Spinal cord (tissue), 10 donors: Measurements from ENCODE around the gene ZCCHC7. TPM values are rescaled to one million over a fixed set of nuclear protein-coding genes. Genes with fewer than 3 reads are reported as not detected.

Experiments
- DNase-seq, 6 donors: peaks; one replicate each; pipeline versions ENCODE4 v3.0.0 to v3.0.0-alpha.2; 2013 to 2015; ENCODE audit warnings: low spot score in 6 of 6, low read depth in 4 of 6
- H3K27ac ChIP-seq: one replicate; pipeline ENCODE4 v1.5.1; 2013; ENCODE audit warnings: low read depth, low read length, control low read depth
- H3K27me3 ChIP-seq: one replicate; pipeline ENCODE4 v1.6.1; 2013; ENCODE audit warnings: low read length; ENCODE audit not compliant: control insufficient read depth, insufficient read depth
- H3K36me3 ChIP-seq: one replicate; pipeline ENCODE4 v1.6.1; 2013; ENCODE audit warnings: low read length; ENCODE audit not compliant: control insufficient read depth, insufficient read depth
- H3K4me1 ChIP-seq: one replicate; pipeline ENCODE4 v1.6.1; 2013; ENCODE audit warnings: low read length; ENCODE audit not compliant: control insufficient read depth, insufficient read depth
- H3K4me3 ChIP-seq: one replicate; pipeline ENCODE4 v1.5.1; 2013; ENCODE audit warnings: low read depth, low read length, control low read depth
- H3K9me3 ChIP-seq: one replicate; pipeline ENCODE4 v1.6.1; 2013; ENCODE audit warnings: low read length; ENCODE audit not compliant: control insufficient read depth, insufficient read depth
- WGBS: methylation state at CpG from one replicate; pipeline ENCODE4 v1.1.5; 2013; ENCODE audit warnings: missing lambda C conversion rate; ENCODE audit not compliant: insufficient coverage; 5-methylcytosine and 5-hydroxymethylcytosine counted together
- polyA plus RNA-seq, 2 donors: library from polyadenylated mRNA; unstranded; fragments of 120-200 nt; gene quantifications; one replicate each; pipeline ENCODE4 v1.2.1, GENCODE V29; 2013; ENCODE audit not compliant: insufficient read length in 2 of 2
- total RNA-seq, 2 donors: library from RNA; depleted of rRNA in 1 of 2; stranded (reverse); fragments of 120-200 nt in 1 of 2; fragments of >200 nt in 1 of 2; gene quantifications; one replicate each; pipeline versions ENCODE4 v1.2.3 to v1.2.4, GENCODE V29; 2013 to 2014
- donor health status: healthy.

ZCCHC7 gene
- total and polyA plus RNA-seq, 4 donors, result 14.3 to 26.5 (median 20.1) TPM

GRCh38 chr9:37371565-37372464 is 251.4 kb downstream of the ZCCHC7 start:
- Histone ChIP-seq H3K36me3 (no peaks in the 10 kb centered on the region), H3K27ac (no peak overlapping the region), H3K27me3 (no peaks in the 10 kb centered on the region), H3K4me3 (no peak overlapping the region), H3K4me1 (no peaks in the 10 kb centered on the region), H3K9me3 (no peaks in the 10 kb centered on the region)
- WGBS, result 67% methylated on average over 20 of the region's 20 CpGs
- no peak for DNase-seq

DNA sequence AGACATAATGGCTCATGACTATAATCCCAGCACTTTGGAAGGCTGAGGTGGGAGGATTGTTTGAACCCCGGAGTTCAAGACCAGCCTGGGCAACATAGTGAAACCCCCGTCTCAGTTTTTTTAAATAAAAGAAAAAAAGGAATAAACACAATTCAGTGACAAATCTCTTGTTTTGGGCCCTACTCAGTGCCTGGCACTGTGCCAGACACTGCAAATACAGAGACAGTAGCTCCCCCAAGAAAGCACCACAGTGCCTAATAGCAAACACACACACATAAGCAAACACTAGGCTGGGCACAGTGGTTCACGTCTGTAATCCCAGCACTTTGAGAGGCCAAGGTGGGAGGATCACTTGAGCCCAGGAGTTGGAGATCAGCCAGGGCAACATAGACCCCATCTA is 252.5 kb downstream of the ZCCHC7 start:
- Histone ChIP-seq H3K9me3 (no peaks in the 10 kb centered on the region), H3K27ac (no peak overlapping the region), H3K27me3 (no peaks in the 10 kb centered on the region), H3K36me3 (no peaks in the 10 kb centered on the region), H3K4me1 (no peaks in the 10 kb centered on the region), H3K4me3 (no peak overlapping the region)
- WGBS, result 71% methylated on average over 1 of the region's 3 CpGs
- DNase-seq, result no peak

- Histone ChIP-seq H3K36me3 (no peaks in the 10 kb centered on the region), H3K27me3 (no peaks in the 10 kb centered on the region), H3K27ac (no peak overlapping the region), H3K9me3 (no peaks in the 10 kb centered on the region), H3K4me1 (no peaks in the 10 kb centered on the region), H3K4me3 (no peak overlapping the region)
- no CpG with 5 or more reads among the region's 1 CpG for WGBS
- no peak for DNase-seq
These were observed 253.2 kb downstream of the ZCCHC7 start for GRCh38 chr9:37373621-37374020.

- Histone ChIP-seq H3K4me1 (no peaks in the 10 kb centered on the region), H3K27me3 (no peaks in the 10 kb centered on the region), H3K9me3 (no peaks in the 10 kb centered on the region), H3K4me3 (no peak overlapping the region), H3K36me3 (no peaks in the 10 kb centered on the region), H3K27ac (no peak overlapping the region)
- no peak for DNase-seq
- 86% methylated on average over 4 of the region's 6 CpGs for WGBS
These were observed 254.5 kb downstream of the ZCCHC7 start for GRCh38 chr9:37374892-37375291.

GRCh38 chr9:37377688-37378612 is 257.6 kb downstream of the ZCCHC7 start:
- 87% methylated on average over 7 of the region's 13 CpGs for WGBS
- Histone ChIP-seq H3K4me1 (no peaks in the 10 kb centered on the region), H3K9me3 (no peaks in the 10 kb centered on the region), H3K36me3 (no peaks in the 10 kb centered on the region), H3K4me3 (no peak overlapping the region), H3K27me3 (no peaks in the 10 kb centered on the region), H3K27ac (no peak overlapping the region)
- no peak for DNase-seq

GRCh38 chr9:37378613-37379004 is 258.2 kb downstream of the ZCCHC7 start:
- no peaks in the 10 kb centered on the region for H3K36me3 ChIP-seq

DNA sequence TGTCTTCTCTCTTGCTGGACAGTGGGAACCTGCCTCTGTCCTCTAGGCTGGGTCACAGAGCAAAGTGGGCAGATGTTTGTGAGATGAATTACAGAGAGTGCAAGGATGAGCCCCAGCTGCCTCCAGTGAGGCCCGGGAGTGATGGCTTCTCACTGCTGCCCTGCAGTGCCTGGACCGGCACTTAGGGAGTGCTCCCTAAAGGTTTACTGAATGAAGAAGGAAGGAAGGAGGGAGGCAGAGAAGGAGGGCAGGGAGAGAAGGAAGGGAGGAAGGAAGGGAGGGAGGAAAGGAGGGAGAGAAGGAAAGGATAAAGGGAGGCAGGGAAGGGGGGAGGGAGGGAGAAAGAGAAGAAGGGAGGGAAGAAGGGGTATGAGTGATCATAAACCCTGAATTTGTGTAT is 259.5 kb downstream of the ZCCHC7 start:
- H3K27ac ChIP-seq, result no peak overlapping the region
- no peaks in the 10 kb centered on the region for H3K4me1 ChIP-seq
- H3K27me3 ChIP-seq, result no peaks in the 10 kb centered on the region
- WGBS, result 73% methylated on average over 2 of the region's 2 CpGs
- no peaks in the 10 kb centered on the region for H3K9me3 ChIP-seq
- no peaks in the 10 kb centered on the region for H3K36me3 ChIP-seq
- no peak for DNase-seq
- no peak overlapping the region for H3K4me3 ChIP-seq

More at GRCh38 chr9:37378613-37379004, 258.2 kb downstream of the ZCCHC7 start:
- Histone ChIP-seq H3K9me3 (no peaks in the 10 kb centered on the region), H3K4me3 (no peak overlapping the region), H3K4me1 (no peaks in the 10 kb centered on the region), H3K27me3 (no peaks in the 10 kb centered on the region), H3K27ac (no peak overlapping the region)
- no peak for DNase-seq
- WGBS, result 91% methylated on average over 18 of the region's 19 CpGs

- Histone ChIP-seq H3K4me1 (no peaks in the 10 kb centered on the region), H3K27me3 (no peaks in the 10 kb centered on the region), H3K9me3 (no peaks in the 10 kb centered on the region), H3K36me3 (no peaks in the 10 kb centered on the region), H3K4me3 (no peak overlapping the region), H3K27ac (no peak overlapping the region)
- DNase-seq, result no peak
- WGBS, result 100% methylated on average over 1 of the region's 9 CpGs
These were observed 260.2 kb downstream of the ZCCHC7 start for GRCh38 chr9:37380570-37380969.

- H3K27me3 ChIP-seq, result no peaks in the 10 kb centered on the region
- H3K4me3 ChIP-seq, result no peak overlapping the region
- H3K27ac ChIP-seq, result no peak overlapping the region
- 78% methylated on average over 9 of the region's 11 CpGs for WGBS
- H3K4me1 ChIP-seq, result no peaks in the 10 kb centered on the region
- DNase-seq, result no peak
- H3K9me3 ChIP-seq, result no peaks in the 10 kb centered on the region
- no peaks in the 10 kb centered on the region for H3K36me3 ChIP-seq
These were observed 260.8 kb downstream of the ZCCHC7 start for GRCh38 chr9:37381094-37381741.
